GM21423 (cell line): ENCODE results near the gene TARS2.

Experiments used
- ATAC-seq: cut with Tn5 transposase; IDR thresholded peaks from one replicate; pipeline ENCODE4 v1.9.1; 2021; ENCODE audit warnings: mild to moderate bottlenecking, moderate library complexity; ENCODE audit not compliant: unreplicated experiment

TARS2 gene

GRCh38 chr1:150507912-150508864, 21.0 kb downstream of the TARS2 start, which contains the start of gene ECM1:
ECM1 (plus strand) TSS chr1:150508109; CDS start chr1:150508210, 101 bp downstream.
- no peak for ATAC-seq

GRCh38 chr1:150508982-150509381, 21.8 kb downstream of the TARS2 start:
- ATAC-seq: no peak

- ATAC-seq: no peak
These were observed 24.3 kb downstream of the TARS2 start for GRCh38 chr1:150511551-150511950.

- ATAC-seq: no peak
These were observed 24.9 kb downstream of the TARS2 start for GRCh38 chr1:150511985-150512660.

GRCh38 chr1:150512846-150513245, 25.6 kb downstream of the TARS2 start:
- no peak for ATAC-seq

GRCh38 chr1:150513351-150513791, 26.2 kb downstream of the TARS2 start:
- no peak for ATAC-seq

- no peak for ATAC-seq
These were observed 27.0 kb downstream of the TARS2 start for GRCh38 chr1:150514260-150514659.

- no peak for ATAC-seq
These were observed 27.7 kb downstream of the TARS2 start for GRCh38 chr1:150514913-150515327.

- peak; percentile 94 for ATAC-seq
These were observed 28.3 kb downstream of the TARS2 start, which contains the start of gene FALEC for GRCh38 chr1:150515328-150516049. FALEC (plus strand) TSS chr1:150515752.

- ATAC-seq: no peak
These were observed 28.9 kb downstream of the TARS2 start for GRCh38 chr1:150516050-150516591.

GRCh38 chr1:150516616-150517015, 29.4 kb downstream of the TARS2 start:
- no peak for ATAC-seq

- ATAC-seq: no peak
These were observed 34.2 kb downstream of the TARS2 start for GRCh38 chr1:150521196-150521968.

GRCh38 chr1:150525348-150525747, 38.1 kb downstream of the TARS2 start:
- ATAC-seq: no peak

- no peak for ATAC-seq
These were observed 41.0 kb downstream of the TARS2 start for GRCh38 chr1:150528196-150528595.

- ATAC-seq: no peak
These were observed 41.8 kb downstream of the TARS2 start for GRCh38 chr1:150529017-150529416.

GRCh38 chr1:150530491-150531159, 43.4 kb downstream of the TARS2 start:
- no peak for ATAC-seq

- ATAC-seq: no peak
These were observed 45.6 kb downstream of the TARS2 start for GRCh38 chr1:150532860-150533259.

- ATAC-seq: no peak
These were observed 46.8 kb downstream of the TARS2 start for GRCh38 chr1:150534002-150534401.

- ATAC-seq: no peak
These were observed 48.5 kb downstream of the TARS2 start for GRCh38 chr1:150535511-150536287.
